Natural killer cell (primary cell): ENCODE measurements around the gene TEX22. TPM values are rescaled to one million over a fixed set of nuclear protein-coding genes. Genes with fewer than 3 reads are reported as not detected.

Experiments
- ATAC-seq, 3 donors: fragments of 150-1000 bp in 2 of 3; fragments of 200-7000 bp in 1 of 3; cut with Tn5 transposase; 1 replicate in 1 of 3; 2 replicates in 2 of 3; pipeline ENCODE4 v1.10.0; 2021; ENCODE audit warnings: mild to moderate bottlenecking in 2 of 3, moderate library complexity in 2 of 3
- DNase-seq, 2 donors: peaks; one replicate each; pipeline versions ENCODE4 v3.0.0 to v3.0.0-alpha.2; 2013 to 2021; ENCODE audit warnings: mixed read lengths in 1 of 2
- H3K27ac ChIP-seq: one replicate; pipeline ENCODE4 v1.5.1; 2013; ENCODE audit warnings: mild to moderate bottlenecking, low read length
- H3K27me3 ChIP-seq: one replicate; pipeline ENCODE4 v1.6.1; 2013; ENCODE audit warnings: low read length; ENCODE audit not compliant: control insufficient read depth, insufficient read depth
- H3K36me3 ChIP-seq: one replicate; pipeline ENCODE4 v1.6.1; 2013; ENCODE audit warnings: low read length; ENCODE audit not compliant: control insufficient read depth, insufficient read depth
- H3K4me1 ChIP-seq: one replicate; pipeline ENCODE4 v1.6.1; 2013; ENCODE audit warnings: low read length; ENCODE audit not compliant: control insufficient read depth, insufficient read depth
- H3K4me3 ChIP-seq: one replicate; pipeline ENCODE4 v1.5.1; 2013; ENCODE audit warnings: low read length
- H3K9me3 ChIP-seq: one replicate; pipeline ENCODE4 v1.6.1; 2013; ENCODE audit warnings: low read length; ENCODE audit not compliant: control insufficient read depth, insufficient read depth
- H3K27ac Mint-ChIP-seq, 2 donors: one replicate each; pipeline ENCODE4 v1.8.0; 2022; ENCODE audit warnings: mild to moderate bottlenecking in 2 of 2, mixed read lengths in 2 of 2, moderate library complexity in 1 of 2
- H3K27me3 Mint-ChIP-seq, 2 donors: one replicate each; pipeline ENCODE4 v1.8.0; 2022; ENCODE audit warnings: low read depth in 2 of 2, mixed read lengths in 2 of 2
- H3K36me3 Mint-ChIP-seq: one replicate; pipeline ENCODE4 v1.8.0; 2022; ENCODE audit warnings: mixed read lengths
- H3K4me1 Mint-ChIP-seq, 2 donors: one replicate each; pipeline ENCODE4 v1.8.0; 2022; ENCODE audit warnings: mixed read lengths in 2 of 2
- H3K4me3 Mint-ChIP-seq: one replicate; pipeline ENCODE4 v1.8.0; 2022; ENCODE audit warnings: mild to moderate bottlenecking, moderate library complexity, mixed read lengths
- H3K9me3 Mint-ChIP-seq, 2 donors: one replicate each; pipeline ENCODE4 v1.8.0; 2022; ENCODE audit warnings: mixed read lengths in 2 of 2
- WGBS: methylation state at CpG from one replicate; pipeline ENCODE4 v1.1.7; 2013; ENCODE audit warnings: missing lambda C conversion rate; ENCODE audit not compliant: insufficient coverage; 5-methylcytosine and 5-hydroxymethylcytosine counted together
- intact Hi-C: fragments of 100-400 bp; cut with micrococcal nuclease; formaldehyde crosslinking; loops from one replicate; pipeline ENCODE4 v1.14.2; 2022
- total RNA-seq, 4 donors: library from RNA; stranded (reverse); fragments of 120-200 nt in 1 of 4; gene quantifications; one replicate each; pipeline versions ENCODE4 v1.2.3 to v1.2.4, GENCODE V29; 2013 to 2022
- TF ChIP-seq, protein P1 (sequence below): fragments of 200-600 bp; IDR thresholded peaks from one replicate; pipeline ENCODE4 v1.8.0; 2022; ENCODE audit warnings: antibody characterized with exemption

Gene TEX22
- total RNA-seq, 3 donors from 2014 or later (not counting 1 experiment from before 2014, with no cell fraction given), result 0.23 to 1.9 (median 1.8) TPM

GRCh38 chr14:105455086-105455640 lies 56.8 kb downstream of the TEX22 start:
- Histone ChIP-seq H3K36me3 (peaks cover 34% of the 10 kb centered on the region), H3K4me1 (no peaks in the 10 kb centered on the region), H3K27ac (no peak overlapping the region), H3K9me3 (no peaks in the 10 kb centered on the region), H3K4me3 (no peak overlapping the region), H3K27me3 (no peaks in the 10 kb centered on the region)
- H3K27ac Mint-ChIP-seq, result no peak overlapping the region
- no peaks in the 10 kb centered on the region for H3K27me3 Mint-ChIP-seq
- ATAC-seq (no peak), DNase-seq (no peak)
- H3K4me3 Mint-ChIP-seq, result no peak overlapping the region
- intact Hi-C loops, result no loop called here
- TF ChIP-seq, protein P1, sequence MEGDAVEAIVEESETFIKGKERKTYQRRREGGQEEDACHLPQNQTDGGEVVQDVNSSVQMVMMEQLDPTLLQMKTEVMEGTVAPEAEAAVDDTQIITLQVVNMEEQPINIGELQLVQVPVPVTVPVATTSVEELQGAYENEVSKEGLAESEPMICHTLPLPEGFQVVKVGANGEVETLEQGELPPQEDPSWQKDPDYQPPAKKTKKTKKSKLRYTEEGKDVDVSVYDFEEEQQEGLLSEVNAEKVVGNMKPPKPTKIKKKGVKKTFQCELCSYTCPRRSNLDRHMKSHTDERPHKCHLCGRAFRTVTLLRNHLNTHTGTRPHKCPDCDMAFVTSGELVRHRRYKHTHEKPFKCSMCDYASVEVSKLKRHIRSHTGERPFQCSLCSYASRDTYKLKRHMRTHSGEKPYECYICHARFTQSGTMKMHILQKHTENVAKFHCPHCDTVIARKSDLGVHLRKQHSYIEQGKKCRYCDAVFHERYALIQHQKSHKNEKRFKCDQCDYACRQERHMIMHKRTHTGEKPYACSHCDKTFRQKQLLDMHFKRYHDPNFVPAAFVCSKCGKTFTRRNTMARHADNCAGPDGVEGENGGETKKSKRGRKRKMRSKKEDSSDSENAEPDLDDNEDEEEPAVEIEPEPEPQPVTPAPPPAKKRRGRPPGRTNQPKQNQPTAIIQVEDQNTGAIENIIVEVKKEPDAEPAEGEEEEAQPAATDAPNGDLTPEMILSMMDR, result no peak
- no peaks in the 10 kb centered on the region for H3K36me3 Mint-ChIP-seq
- no peaks in the 10 kb centered on the region for H3K9me3 Mint-ChIP-seq
- 96% methylated on average over 22 of the region's 22 CpGs for WGBS
- H3K4me1 Mint-ChIP-seq, result no peaks in the 10 kb centered on the region

DNA sequence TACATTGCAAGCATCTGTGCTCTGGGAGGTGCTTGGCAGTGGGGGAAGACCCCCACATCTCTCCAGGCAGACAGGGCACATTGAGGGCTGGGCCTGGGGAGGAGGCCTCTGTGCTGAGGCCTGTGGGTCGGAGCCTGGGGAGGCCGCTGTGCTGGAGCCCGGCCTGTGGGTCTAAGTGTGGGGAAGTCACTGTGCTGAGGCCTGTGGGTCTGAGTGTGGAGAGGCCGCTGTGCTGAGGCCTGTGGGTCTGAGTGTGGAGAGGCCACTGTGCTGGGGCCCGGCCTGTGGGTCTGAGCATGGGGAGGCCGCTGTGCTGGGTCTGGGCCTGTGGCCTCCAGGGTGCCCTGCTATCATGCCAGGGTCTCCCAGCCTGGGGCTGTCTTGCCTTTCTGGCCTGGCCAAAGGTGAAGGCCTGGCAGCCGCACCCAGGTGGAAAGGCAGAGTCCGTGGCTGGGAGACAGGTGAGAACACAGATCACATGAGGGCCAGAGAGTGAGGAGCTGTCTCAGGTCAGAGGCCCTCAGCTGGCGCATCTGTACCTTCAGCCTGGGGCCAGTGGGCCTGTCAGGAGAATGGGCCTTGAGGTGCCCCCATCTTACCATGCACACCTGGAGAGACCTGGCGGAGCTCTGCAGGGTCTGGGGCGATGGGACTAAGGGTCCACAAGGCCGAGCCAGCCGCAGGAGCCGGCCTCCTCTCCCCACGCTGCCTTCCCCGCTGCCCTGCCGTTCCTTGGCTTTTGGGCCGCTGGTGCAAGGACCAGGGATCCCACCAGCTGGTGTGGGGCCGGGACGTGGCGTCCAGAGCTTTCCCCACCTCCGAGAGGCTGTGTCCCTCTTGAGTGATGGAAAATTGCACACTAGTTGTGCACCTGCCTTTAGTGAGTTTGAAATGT lies 57.7 kb downstream of the TEX22 start:
- Histone ChIP-seq H3K27ac (no peak overlapping the region), H3K9me3 (no peaks in the 10 kb centered on the region), H3K4me3 (no peak overlapping the region), H3K27me3 (no peaks in the 10 kb centered on the region), H3K36me3 (peaks cover 34% of the 10 kb centered on the region), H3K4me1 (no peaks in the 10 kb centered on the region)
- 96% methylated on average over 22 of the region's 22 CpGs for WGBS
- Mint-ChIP-seq H3K36me3 (no peaks in the 10 kb centered on the region), H3K4me1 (no peaks in the 10 kb centered on the region), H3K27me3 (no peaks in the 10 kb centered on the region), H3K9me3 (no peaks in the 10 kb centered on the region), H3K27ac (no peak overlapping the region), H3K4me3 (no peak overlapping the region)
- intact Hi-C loops, result no loop called here
- TF ChIP-seq, protein P1, result no peak
- ATAC-seq, result no peak
- DNase-seq, result no peak

GRCh38 chr14:105456736-105457617 lies 58.6 kb downstream of the TEX22 start:
- Histone ChIP-seq H3K36me3 (peaks cover 37% of the 10 kb centered on the region), H3K27ac (no peak overlapping the region), H3K27me3 (no peaks in the 10 kb centered on the region), H3K4me3 (no peak overlapping the region), H3K4me1 (no peaks in the 10 kb centered on the region), H3K9me3 (no peaks in the 10 kb centered on the region)
- Mint-ChIP-seq H3K4me1 (no peaks in the 10 kb centered on the region), H3K36me3 (no peaks in the 10 kb centered on the region), H3K9me3 (no peaks in the 10 kb centered on the region), H3K27ac (no peak overlapping the region), H3K27me3 (no peaks in the 10 kb centered on the region), H3K4me3 (no peak overlapping the region)
- TF ChIP-seq, protein P1, result no peak
- intact Hi-C loops, result no loop called here
- WGBS, result 94% methylated on average over 22 of the region's 22 CpGs
- ATAC-seq, result peak in 1 of 3 donors; percentile 11
- no peak for DNase-seq
